H1 (cell line): ENCODE measurements around the gene ATG7. TPM values are rescaled to one million over a fixed set of nuclear protein-coding genes. Genes with fewer than 3 reads are reported as not detected.

Source experiments
- CTCF ChIA-PET: fragments of 300-600 bp; sonication (Branson Sonifier 250); formaldehyde crosslinking; loops from one replicate; lab custom pipeline; 2021; ENCODE audit not compliant: partially characterized antibody; lab: Charles Lee
- POLR2A ChIA-PET: fragments of 300-600 bp; sonication (Branson Sonifier 250); formaldehyde crosslinking; loops from one replicate; lab custom pipeline; 2021; ENCODE audit warnings: inconsistent platforms; ENCODE audit not compliant: partially characterized antibody; lab: Charles Lee
- DNase-seq, 2 experiments: peaks; one replicate each; pipeline versions ENCODE4 v3.0.0 to v3.0.0-alpha.2; 2010 to 2022; ENCODE audit warnings: low spot score in 2 of 2, low read depth in 1 of 2, mixed read lengths in 1 of 2
- FAIRE-seq: peaks from 2 replicates; lab custom pipeline; 2011; peaks lifted over from hg19 to GRCh38; lab: Jason Lieb, UNC
- H2AFZ ChIP-seq: 2 replicates; pipeline ENCODE4 v1.8.1; 2012; ENCODE audit warnings: low read length, inconsistent platforms
- H2AK5ac ChIP-seq: 2 replicates; pipeline ENCODE4 v1.6.1; 2013; ENCODE audit warnings: low read depth, low read length
- H2BK120ac ChIP-seq: replicated peaks from 2 replicates; pipeline ENCODE3; 2013; ENCODE audit warnings: low read depth, low read length, inconsistent platforms
- H2BK12ac ChIP-seq: 2 replicates; pipeline ENCODE4 v1.6.1; 2013; ENCODE audit warnings: low read depth, low read length
- H2BK15ac ChIP-seq: 2 replicates; pipeline ENCODE4 v1.6.1; 2013; ENCODE audit warnings: low read length
- H2BK20ac ChIP-seq: 2 replicates; pipeline ENCODE4 v1.6.1; 2013; ENCODE audit warnings: low read length
- H2BK5ac ChIP-seq: 2 replicates; pipeline ENCODE4 v1.6.1; 2013; ENCODE audit warnings: low read depth, low read length
- H3K14ac ChIP-seq: 2 replicates; pipeline ENCODE4 v1.6.1; 2013; ENCODE audit warnings: inconsistent platforms; ENCODE audit not compliant: insufficient read length
- H3K18ac ChIP-seq: 2 replicates; pipeline ENCODE4 v1.6.1; 2013; ENCODE audit warnings: low read length; ENCODE audit errors: extremely low read depth
- H3K23ac ChIP-seq: 2 replicates; pipeline ENCODE4 v1.6.1; 2013; ENCODE audit warnings: inconsistent platforms; ENCODE audit not compliant: insufficient read length
- H3K23me2 ChIP-seq: 2 replicates; pipeline ENCODE4 v1.6.1; 2013; ENCODE audit warnings: low read depth, low read length
- H3K27ac ChIP-seq: 2 replicates; pipeline ENCODE4 v1.6.1; 2011; ENCODE audit warnings: low read depth, low read length, inconsistent platforms
- H3K27me3 ChIP-seq, 4 experiments: replicated peaks in 1 of 4; 1 replicate in 1 of 4; 2 replicates in 3 of 4; pipeline versions ENCODE4 v1.6.1 to v1.8.1; 2011 to 2013; ENCODE audit warnings: low read length in 3 of 4, mild to moderate bottlenecking in 3 of 4, inconsistent platforms in 2 of 4, mixed read lengths in 2 of 4, moderate library complexity in 1 of 4; ENCODE audit not compliant: control insufficient read depth in 3 of 4, insufficient read depth in 3 of 4; ENCODE audit errors: extremely low read depth in 1 of 4
- H3K36me3 ChIP-seq, 4 experiments: 2 replicates each; pipeline versions ENCODE4 v1.6.1 to v1.8.1; 2011 to 2013; ENCODE audit warnings: mild to moderate bottlenecking in 4 of 4, low read length in 3 of 4, moderate library complexity in 2 of 4, control low read depth in 1 of 4, inconsistent platforms in 1 of 4; ENCODE audit not compliant: insufficient read depth in 4 of 4, control insufficient read depth in 2 of 4
- H3K4ac ChIP-seq: replicated peaks from 2 replicates; pipeline ENCODE3; 2013; ENCODE audit warnings: low read length, low read depth, mixed read lengths, inconsistent platforms; ENCODE audit not compliant: insufficient read length
- H3K4me1 ChIP-seq, 4 experiments: replicated peaks in 1 of 4; 1 replicate in 1 of 4; 2 replicates in 3 of 4; pipeline versions ENCODE4 v1.6.1 to v1.8.1; 2011 to 2013; ENCODE audit warnings: low read length in 3 of 4, inconsistent platforms in 2 of 4, mixed read lengths in 1 of 4; ENCODE audit not compliant: insufficient read depth in 4 of 4, control insufficient read depth in 3 of 4
- H3K4me2 ChIP-seq, 2 experiments: 2 replicates each; pipeline versions ENCODE4 v1.6.1 to v1.8.1; 2011 to 2013; ENCODE audit warnings: low read depth in 2 of 2, low read length in 2 of 2, control low read depth in 1 of 2, inconsistent platforms in 1 of 2, mild to moderate bottlenecking in 1 of 2; ENCODE audit not compliant: insufficient read depth in 1 of 2
- H3K4me3 ChIP-seq, 4 experiments: fragments of 200-600, 300-600 bp in 1 of 4; sonication (generic), shearing (Covaris generic), sonication (Bioruptor Twin) in 1 of 4; 2 replicates each; pipeline versions ENCODE4 v1.5.1 to v1.8.1; 2011 to 2016; ENCODE audit warnings: low read length in 4 of 4, low read depth in 3 of 4, control low read depth in 2 of 4, inconsistent platforms in 2 of 4, mild to moderate bottlenecking in 2 of 4, mixed read lengths in 1 of 4, moderate library complexity in 1 of 4; ENCODE audit not compliant: insufficient read depth in 2 of 4; ENCODE audit errors: extremely low read depth in 1 of 4
- H3K56ac ChIP-seq: replicated peaks from 2 replicates; pipeline ENCODE3; 2013; ENCODE audit warnings: low read depth, mild to moderate bottlenecking, mixed read lengths, low read length, inconsistent platforms; ENCODE audit not compliant: insufficient read length
- H3K79me1 ChIP-seq: 2 replicates; pipeline ENCODE4 v1.6.1; 2013; ENCODE audit warnings: low read depth, low read length, control low read depth
- H3K79me2 ChIP-seq, 2 experiments: 2 replicates each; pipeline versions ENCODE4 v1.6.1 to v1.8.1; 2012 to 2013; ENCODE audit warnings: low read length in 2 of 2, mild to moderate bottlenecking in 2 of 2, inconsistent platforms in 1 of 2; ENCODE audit not compliant: insufficient read depth in 2 of 2, control insufficient read depth in 1 of 2
- H3K9ac ChIP-seq, 4 experiments: replicated peaks in 1 of 4; 1 replicate in 1 of 4; 2 replicates in 3 of 4; pipeline versions ENCODE4 v1.6.1 to v1.8.1; 2011 to 2013; ENCODE audit warnings: low read depth in 3 of 4, low read length in 3 of 4, control low read depth in 2 of 4, mild to moderate bottlenecking in 2 of 4, moderate library complexity in 2 of 4, inconsistent platforms in 1 of 4; ENCODE audit errors: extremely low read depth in 1 of 4
- H3K9me3 ChIP-seq, 2 experiments: 2 replicates each; pipeline versions ENCODE4 v1.6.1 to v1.8.1; 2012 to 2013; ENCODE audit warnings: mild to moderate bottlenecking in 2 of 2, moderate library complexity in 2 of 2, control low read depth in 1 of 2, inconsistent platforms in 1 of 2, low read depth in 1 of 2, low read length in 1 of 2, mixed read lengths in 1 of 2; ENCODE audit not compliant: insufficient read depth in 2 of 2
- H4K20me1 ChIP-seq, 2 experiments: replicated peaks in 1 of 2; 2 replicates each; pipeline versions ENCODE3 to v1.8.1; 2011 to 2013; ENCODE audit warnings: inconsistent platforms in 2 of 2, low read length in 2 of 2, mild to moderate bottlenecking in 1 of 2; ENCODE audit not compliant: insufficient read depth in 2 of 2, control insufficient read depth in 1 of 2
- H4K5ac ChIP-seq: 2 replicates; pipeline ENCODE4 v1.6.1; 2013; ENCODE audit warnings: low read length, low read depth, mixed read lengths, inconsistent platforms; ENCODE audit not compliant: insufficient read length
- H4K8ac ChIP-seq: 2 replicates; pipeline ENCODE4 v1.8.0; 2013; ENCODE audit warnings: mild to moderate bottlenecking, moderate library complexity, low read length, inconsistent platforms; ENCODE audit not compliant: insufficient read depth; ENCODE audit errors: extremely low read depth
- H4K91ac ChIP-seq: replicated peaks from 2 replicates; pipeline ENCODE3; 2013; ENCODE audit warnings: low read length, mixed read lengths, inconsistent platforms; ENCODE audit not compliant: insufficient read length
- CBX8 ChIP-seq: fragments of 300-800, 300-1000 bp; sonication (generic); IDR thresholded peaks from 2 replicates; pipeline ENCODE4 v1.7.1; 2016; ENCODE audit warnings: low read depth, low read length, borderline replicate concordance
- MAX ChIP-seq: IDR thresholded peaks from 2 replicates; pipeline ENCODE4 v1.6.1; 2012; ENCODE audit warnings: inconsistent platforms
- RFX5 ChIP-seq: IDR thresholded peaks from 2 replicates; pipeline ENCODE4 v1.6.1; 2011; ENCODE audit warnings: low read depth, low read length, improper control_type of control experiment, borderline replicate concordance
- TAF1 ChIP-seq: IDR thresholded peaks from 2 replicates; pipeline ENCODE4 v1.6.1; 2011; ENCODE audit warnings: mild to moderate bottlenecking, low read depth, low read length
- TCF12 ChIP-seq: IDR thresholded peaks from 2 replicates; pipeline ENCODE4 v1.6.1; 2011; ENCODE audit warnings: low read depth, mild to moderate bottlenecking, low read length
- ZNF274 ChIP-seq: IDR thresholded peaks from 2 replicates; pipeline ENCODE4 v1.7.0; 2012; ENCODE audit warnings: low read length, borderline replicate concordance; ENCODE audit errors: extremely low read depth
- WGBS, 2 experiments: shearing (Covaris generic) in 1 of 2; methylation state at CpG; one replicate each; pipeline versions ENCODE4 v1.1.6 to v1.1.7; 2013 to 2015; ENCODE audit warnings: low lambda C conversion rate in 2 of 2, mixed read lengths in 2 of 2, inconsistent platforms in 1 of 2, low coverage in 1 of 2, missing lambda C conversion rate in 1 of 2; ENCODE audit not compliant: insufficient replicate concordance in 2 of 2, insufficient coverage in 1 of 2, insufficient read length in 1 of 2; ENCODE audit errors: extremely low coverage in 1 of 2, missing lambda C conversion rate in 1 of 2; 5-methylcytosine and 5-hydroxymethylcytosine counted together
- polyA plus RNA-seq, 7 experiments: library from polyadenylated mRNA; depleted of rRNA in 3 of 7; stranded (reverse) in 5 of 7; unstranded in 2 of 7; fragments of >200 nt in 5 of 7; fragments of 200-250 nt in 2 of 7; gene quantifications; 1 replicate in 5 of 7; 2 replicates in 1 of 7; 4 replicates in 1 of 7; pipeline versions ENCODE4 v1.2.1 to v1.2.3, GENCODE V29; 2011 to 2013; ENCODE audit warnings: missing spikeins in 2 of 7, mixed read lengths in 2 of 7
- total RNA-seq: library from RNA; stranded (reverse); fragmentation: NEBNext Ultra II Directional; extraction: Animal tissue kit (Norgen Biotek cat#: 25700); gene quantifications from 2 replicates; pipeline ENCODE4 v1.2.1, GENCODE V29; 2021

The ATG7 gene
- total and polyA plus RNA-seq, 2 of the 8 experiments (the other 6 are each of a cell fraction or from before 2014, with no cell fraction given): 15.0 to 19.1 TPM

GRCh38 chr3:11390411-11391131, 118.4 kb downstream of the ATG7 start:
- H2AFZ ChIP-seq: no peak overlapping the region
- no peak overlapping the region for H3K23ac ChIP-seq
- no peaks in the 10 kb centered on the region for H3K27me3 ChIP-seq
- DNase-seq (no peak), FAIRE-seq (no peak)
- CTCF ChIA-PET: interaction anchor here (0.6 to 5.6 kb wide), 7 partner anchors 11 to 261 kb away, joined by 3 to 32 read pairs (median 4); no protein-coding TSS in a partner anchor
- WGBS, 2 experiments: 92% methylated on average over 5 of the region's 5 CpGs; no CpG with 5 or more reads in 1 of the 2 experiments
- H4K91ac ChIP-seq: no peak overlapping the region
- no peak overlapping the region for H3K4me3 ChIP-seq
- H3K14ac ChIP-seq: no peak overlapping the region
- H2BK5ac ChIP-seq: no peak overlapping the region
- no peak overlapping the region for H2BK20ac ChIP-seq
- H2AK5ac ChIP-seq: no peak overlapping the region
- POLR2A ChIA-PET: interaction anchor here (0.7 kb wide), 1 partner anchor 85 kb away, joined by 3 read pairs; no protein-coding TSS in a partner anchor
- H3K27ac ChIP-seq: no peak overlapping the region
- H3K4ac ChIP-seq: no peak overlapping the region
- H3K4me1 ChIP-seq: peaks cover 0 to 5% (median 2%) of the 10 kb centered on the region in 4 experiments; a peak in 3 of 7 replicates
- H3K36me3 ChIP-seq: no peaks in the 10 kb centered on the region
- no peak overlapping the region for H2BK15ac ChIP-seq
- no peak overlapping the region for H3K9ac ChIP-seq
- no peaks in the 10 kb centered on the region for H4K20me1 ChIP-seq
- no peaks in the 10 kb centered on the region for H3K23me2 ChIP-seq
- no peak overlapping the region for H3K18ac ChIP-seq
- H2BK120ac ChIP-seq: no peak overlapping the region
- no peaks in the 10 kb centered on the region for H3K79me1 ChIP-seq
- H3K9me3 ChIP-seq: no peaks in the 10 kb centered on the region
- H3K56ac ChIP-seq: no peak overlapping the region
- H3K79me2 ChIP-seq: no peaks in the 10 kb centered on the region
- H2BK12ac ChIP-seq: no peak overlapping the region
- H3K4me2 ChIP-seq: no peak overlapping the region
- H4K8ac ChIP-seq: no peak overlapping the region
- H4K5ac ChIP-seq: no peak overlapping the region
- TF ChIP-seq TAF1 (no peak), MAX (no peak), RFX5 (no peak), CBX8 (no peak), TCF12 (no peak), ZNF274 (no peak)
